Measurements from ENCODE around the gene ATP10A. TPM values are rescaled to one million over a fixed set of nuclear protein-coding genes. Genes with fewer than 3 reads are reported as not detected.

The ATP10A gene
- total and polyA plus RNA-seq, 11 donors, result 0.53 to 3.3 (median 1.0) TPM

DNA sequence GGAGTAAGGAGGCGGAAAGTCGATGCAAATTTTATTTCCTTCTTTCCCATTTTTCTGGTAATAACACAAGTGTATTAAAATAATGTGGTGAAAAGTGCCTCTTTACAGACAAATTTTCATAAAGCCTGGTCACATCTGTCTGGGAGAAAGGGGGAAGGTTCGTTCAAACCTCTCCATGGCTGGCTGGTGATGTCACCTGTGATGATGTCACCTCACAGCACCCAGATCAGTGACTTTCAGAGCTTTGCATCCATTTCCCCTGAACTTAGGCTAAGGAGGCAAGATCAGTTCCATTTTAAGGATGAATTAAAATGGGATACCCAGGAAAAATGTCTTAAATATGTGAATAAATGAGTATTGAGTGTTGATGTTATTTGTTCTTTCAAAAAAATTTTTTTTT, 34.1 kb downstream of the ATP10A start:
- DNase-seq (no peak), ATAC-seq (no peak)
- peaks cover 0 to 23% (median 0%) of the 10 kb centered on the region in 12 donors for H3K9me3 ChIP-seq
- H3K36me3 ChIP-seq, result no peaks in the 10 kb centered on the region
- H3K27ac ChIP-seq, result peak overlapping the region in 1 of 12 donors; percentile 67
- intact Hi-C loops (cut with DNase I), result loop anchor here in 1 of 10 donors (5.0 kb wide), 1 partner anchor 37 kb away; no protein-coding TSS in a partner anchor
- TF ChIP-seq, protein P1, sequence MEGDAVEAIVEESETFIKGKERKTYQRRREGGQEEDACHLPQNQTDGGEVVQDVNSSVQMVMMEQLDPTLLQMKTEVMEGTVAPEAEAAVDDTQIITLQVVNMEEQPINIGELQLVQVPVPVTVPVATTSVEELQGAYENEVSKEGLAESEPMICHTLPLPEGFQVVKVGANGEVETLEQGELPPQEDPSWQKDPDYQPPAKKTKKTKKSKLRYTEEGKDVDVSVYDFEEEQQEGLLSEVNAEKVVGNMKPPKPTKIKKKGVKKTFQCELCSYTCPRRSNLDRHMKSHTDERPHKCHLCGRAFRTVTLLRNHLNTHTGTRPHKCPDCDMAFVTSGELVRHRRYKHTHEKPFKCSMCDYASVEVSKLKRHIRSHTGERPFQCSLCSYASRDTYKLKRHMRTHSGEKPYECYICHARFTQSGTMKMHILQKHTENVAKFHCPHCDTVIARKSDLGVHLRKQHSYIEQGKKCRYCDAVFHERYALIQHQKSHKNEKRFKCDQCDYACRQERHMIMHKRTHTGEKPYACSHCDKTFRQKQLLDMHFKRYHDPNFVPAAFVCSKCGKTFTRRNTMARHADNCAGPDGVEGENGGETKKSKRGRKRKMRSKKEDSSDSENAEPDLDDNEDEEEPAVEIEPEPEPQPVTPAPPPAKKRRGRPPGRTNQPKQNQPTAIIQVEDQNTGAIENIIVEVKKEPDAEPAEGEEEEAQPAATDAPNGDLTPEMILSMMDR (IDR thresholded peaks at IDR 0.05), result no peak
- no peak for TF ChIP-seq POLR2A (IDR thresholded peaks at IDR 0.05)
- H3K27me3 ChIP-seq, result no peaks in the 10 kb centered on the region
- peaks cover 0 to 20% (median 1%) of the 10 kb centered on the region in 12 donors for H3K4me1 ChIP-seq
- no peak overlapping the region for H3K4me3 ChIP-seq
- 79 to 84% (median 81%) methylated on average over 3 of the region's 3 CpGs for WGBS, 4 donors

DNA sequence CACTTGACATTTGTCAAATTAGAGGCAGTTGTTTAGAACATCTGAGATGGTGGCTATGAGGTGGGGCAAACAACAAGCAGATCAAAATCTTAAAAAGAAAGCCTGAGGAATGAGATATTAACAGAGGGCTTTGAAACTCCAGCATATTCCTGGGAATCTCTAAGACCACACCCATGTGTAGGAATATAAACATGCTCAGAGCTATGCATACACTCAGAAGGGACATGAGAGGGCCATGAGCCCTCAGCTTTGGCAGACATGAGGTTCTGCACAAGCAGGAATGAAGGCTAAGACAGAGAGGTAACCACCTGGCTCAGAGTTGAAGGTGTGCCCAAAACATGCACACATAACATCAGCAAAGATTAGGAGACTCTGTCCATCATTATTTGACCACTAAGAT, 37.9 kb downstream of the ATP10A start:
- intact Hi-C loops (cut with DNase I), result loop anchor here in 1 of 10 donors (5.0 kb wide), 1 partner anchor 33 kb away; no protein-coding TSS in a partner anchor
- Histone ChIP-seq H3K36me3 (no peaks in the 10 kb centered on the region), H3K4me3 (no peak overlapping the region), H3K27me3 (no peaks in the 10 kb centered on the region), H3K4me1 (peaks cover 0 to 3% (median 0%) of the 10 kb centered on the region in 12 donors), H3K27ac (no peak overlapping the region), H3K9me3 (peaks cover 0 to 23% (median 0%) of the 10 kb centered on the region in 12 donors)
- ATAC-seq, result no peak
- DNase-seq, result no peak
- TF ChIP-seq POLR2A (IDR thresholded peaks at IDR 0.05), result no peak

DNA sequence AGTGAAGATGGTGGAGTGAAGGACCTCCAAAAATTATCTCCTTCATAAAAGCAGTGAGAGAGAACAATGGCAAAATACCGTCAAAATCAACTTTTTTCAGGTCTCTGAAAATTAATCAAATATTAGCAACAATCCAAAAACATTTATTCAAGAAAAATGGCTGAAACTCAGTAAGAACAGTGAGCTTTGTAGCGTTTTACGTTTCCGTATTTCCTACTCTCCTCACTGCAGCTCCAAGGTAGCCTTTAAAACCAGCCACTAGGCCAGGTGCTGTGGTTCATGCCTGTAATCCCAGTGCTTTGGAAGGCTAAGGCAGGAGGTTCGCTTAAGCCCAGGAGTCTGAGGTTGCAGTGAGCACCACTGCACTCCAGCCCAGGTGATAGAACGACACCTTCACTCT, 38.5 kb downstream of the ATP10A start:
- H3K27me3 ChIP-seq, result no peaks in the 10 kb centered on the region
- peaks cover 0 to 23% (median 0%) of the 10 kb centered on the region in 12 donors for H3K9me3 ChIP-seq
- no peaks in the 10 kb centered on the region for H3K4me1 ChIP-seq
- intact Hi-C loops (cut with DNase I), result loop anchor here in 1 of 10 donors (5.0 kb wide), 1 partner anchor 32 kb away; no protein-coding TSS in a partner anchor
- H3K4me3 ChIP-seq, result no peak overlapping the region
- TF ChIP-seq, protein P1 (IDR thresholded peaks at IDR 0.05), result no peak
- no peak for TF ChIP-seq POLR2A (IDR thresholded peaks at IDR 0.05)
- 73 to 78% (median 74%) methylated on average over 6 of the region's 6 CpGs for WGBS, 4 donors
- ATAC-seq (no peak), DNase-seq (no peak)
- H3K27ac ChIP-seq, result no peak overlapping the region
- H3K36me3 ChIP-seq, result no peaks in the 10 kb centered on the region

DNA sequence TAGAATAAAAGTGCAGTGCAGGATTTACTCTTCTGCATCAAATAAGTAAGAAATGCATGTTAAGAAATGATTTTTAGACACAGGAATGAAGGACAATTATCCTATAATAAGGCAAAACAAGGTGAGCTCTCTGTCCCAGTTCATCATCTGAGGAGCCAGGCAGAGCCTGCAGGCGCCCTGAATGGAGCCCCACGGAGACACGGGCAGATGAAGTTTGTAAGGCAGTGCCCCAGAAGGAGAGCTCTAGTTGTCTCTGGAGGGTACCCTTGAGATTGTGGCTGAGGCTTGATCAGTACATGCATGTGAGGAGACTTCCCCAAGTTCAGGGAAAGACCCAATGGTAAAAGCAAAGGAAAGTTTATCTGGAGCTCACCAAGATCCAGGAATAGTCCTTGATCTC, 50.3 kb downstream of the ATP10A start:
- Histone ChIP-seq H3K27me3 (peaks cover 0 to 9% (median 0%) of the 10 kb centered on the region in 9 donors), H3K9me3 (no peaks in the 10 kb centered on the region), H3K4me1 (peaks cover 0 to 14% (median 0%) of the 10 kb centered on the region in 12 donors), H3K4me3 (no peak overlapping the region), H3K27ac (no peak overlapping the region), H3K36me3 (no peaks in the 10 kb centered on the region)
- no peak for TF ChIP-seq POLR2A (IDR thresholded peaks at IDR 0.05)
- TF ChIP-seq, protein P1 (IDR thresholded peaks at IDR 0.05), result no peak
- intact Hi-C loops (cut with DNase I), result no loop called here
- no peak for DNase-seq
- WGBS, 4 donors, result 68 to 80% (median 72%) methylated on average over 3 of the region's 3 CpGs
- no peak for ATAC-seq

DNA sequence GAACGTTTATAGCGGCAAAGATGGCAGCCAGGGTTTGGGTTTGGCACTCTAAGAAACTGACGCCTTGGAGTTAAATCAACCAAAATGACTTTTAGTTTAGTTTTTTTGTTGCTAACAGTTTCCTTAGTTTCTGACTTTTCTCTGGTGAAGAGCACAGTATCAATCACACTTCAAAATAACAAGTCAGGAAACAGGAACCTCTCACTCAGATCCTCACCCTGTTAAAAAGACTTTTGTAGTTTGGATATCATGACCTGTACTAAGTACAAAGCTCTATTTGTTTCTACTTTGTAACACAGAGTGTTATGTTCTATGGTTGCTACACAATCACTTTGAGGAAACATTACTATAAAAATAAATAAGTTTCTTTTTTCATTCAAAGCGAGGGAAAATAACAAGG, 51.1 kb downstream of the ATP10A start:
- Histone ChIP-seq H3K4me3 (no peak overlapping the region), H3K4me1 (peaks cover 0 to 14% (median 0%) of the 10 kb centered on the region in 12 donors), H3K9me3 (no peaks in the 10 kb centered on the region), H3K27ac (no peak overlapping the region), H3K36me3 (no peaks in the 10 kb centered on the region), H3K27me3 (peaks cover 0 to 9% (median 0%) of the 10 kb centered on the region in 9 donors)
- intact Hi-C loops (cut with DNase I), result no loop called here
- DNase-seq (no peak), ATAC-seq (no peak)
- WGBS, 4 donors, result 90 to 92% (median 91%) methylated on average over 4 of the region's 4 CpGs
- TF ChIP-seq, protein P1 (IDR thresholded peaks at IDR 0.05), result no peak
- TF ChIP-seq POLR2A (IDR thresholded peaks at IDR 0.05), result no peak

All from heart left ventricle (tissue), 16 donors.